Breast epithelium (tissue), 4 donors: ENCODE data around the gene SLC25A31. TPM values are rescaled to one million over a fixed set of nuclear protein-coding genes. Genes with fewer than 3 reads are reported as not detected.

ENCODE experiments used
- DNase-seq, 2 donors: peaks; one replicate each; pipeline ENCODE4 v3.0.0-alpha.2; 2019; ENCODE audit warnings: low spot score in 2 of 2
- H3K27ac ChIP-seq, 2 donors: fragments of 200-600 bp; sonication (generic) in 1 of 2; one replicate each; pipeline ENCODE4 v1.5.1; 2016 to 2019; ENCODE audit warnings: mild to moderate bottlenecking in 1 of 2
- H3K27me3 ChIP-seq, 2 donors: fragments of 200-600 bp; sonication (generic) in 1 of 2; one replicate each; pipeline versions ENCODE4 v1.5.1 to v1.6.0; 2017 to 2019; ENCODE audit warnings: control low read depth in 1 of 2, mild to moderate bottlenecking in 1 of 2
- H3K36me3 ChIP-seq: fragments of 200-600 bp; one replicate; pipeline ENCODE4 v1.5.1; 2019
- H3K4me1 ChIP-seq, 2 donors: fragments of 200-600 bp; sonication (generic); one replicate each; pipeline ENCODE4 v1.5.1; 2016 to 2019; ENCODE audit warnings: control low read depth in 1 of 2
- H3K4me3 ChIP-seq, 3 donors: fragments of 200-600 bp; sonication (generic); 1 replicate in 2 of 3; 2 replicates in 1 of 3; pipeline ENCODE4 v1.5.1; 2016 to 2019; ENCODE audit warnings: mild to moderate bottlenecking in 3 of 3, moderate library complexity in 2 of 3
- H3K9me3 ChIP-seq, 2 donors: fragments of 200-600 bp; sonication (generic) in 1 of 2; one replicate each; pipeline ENCODE4 v1.5.1; 2016 to 2019; ENCODE audit warnings: control low read depth in 1 of 2
- POLR2A ChIP-seq: fragments of 450-650 bp; IDR thresholded peaks from one replicate; pipeline ENCODE4 v1.6.1; 2016; ENCODE audit warnings: antibody characterized with exemption, mild to moderate bottlenecking, moderate library complexity
- POLR2AphosphoS5 ChIP-seq, 3 donors: sonication (generic); formaldehyde crosslinking; IDR thresholded peaks; one replicate each; pipeline ENCODE4 v1.6.1; 2017; ENCODE audit warnings: antibody characterized with exemption in 3 of 3
- intact Hi-C: fragments of 100-400 bp; cut with DNase I; formaldehyde crosslinking; loops from one replicate; pipeline ENCODE4 v1.15.1; 2023; ENCODE audit warnings: low total_unique reads
- total RNA-seq, 3 donors: library from RNA; depleted of rRNA; stranded (reverse); fragments of >200 nt; gene quantifications; one replicate each; pipeline ENCODE4 v1.1.0, GENCODE V29; 2016
- TF ChIP-seq, protein P1 (sequence below), 3 donors: fragments of 450-650 bp; IDR thresholded peaks; one replicate each; pipeline ENCODE4 v1.5.1; 2016 to 2017; ENCODE audit warnings: antibody characterized with exemption in 3 of 3, mild to moderate bottlenecking in 3 of 3, moderate library complexity in 3 of 3

The SLC25A31 gene
- total RNA-seq, 3 donors from 2014 or later, result not detected

DNA sequence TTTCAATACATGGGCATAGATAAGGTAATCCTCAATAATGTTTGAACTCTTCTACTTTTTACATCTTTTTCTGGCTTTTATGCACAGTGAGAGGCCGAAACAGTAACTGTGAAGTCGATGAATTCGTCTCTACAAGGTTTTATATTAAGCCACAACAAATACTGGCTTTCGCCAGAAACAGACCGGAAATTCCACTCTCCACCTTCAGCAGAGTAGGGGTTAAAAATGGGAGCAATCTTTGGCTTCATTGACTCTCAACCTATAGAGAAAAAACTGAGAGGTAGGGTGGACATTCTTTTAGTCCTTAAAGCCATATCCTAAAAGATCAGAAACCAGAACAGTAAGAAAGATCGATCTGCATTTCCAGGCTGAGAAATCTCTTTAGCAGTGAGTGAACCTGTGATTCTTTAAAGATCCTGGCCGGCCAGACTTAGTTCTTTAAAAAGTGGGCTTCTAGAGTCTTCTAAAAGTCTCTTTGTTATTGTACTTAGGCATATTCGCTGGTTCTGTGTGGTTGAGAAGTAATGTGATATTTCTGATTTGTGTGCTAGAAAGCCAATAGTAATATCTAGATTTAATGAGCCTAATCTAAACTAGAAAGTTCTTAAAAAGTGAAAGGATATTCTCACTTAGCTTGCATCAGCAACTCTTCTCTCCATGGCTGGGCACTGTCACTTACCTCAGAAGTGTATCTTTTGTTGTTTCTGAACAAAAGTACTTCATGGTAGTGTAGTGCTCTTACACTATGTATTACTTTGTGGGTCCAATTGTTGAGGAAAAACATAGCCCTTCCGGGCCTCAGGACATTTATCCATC, 54.0 kb downstream of the SLC25A31 start:
- TF ChIP-seq, protein P1, sequence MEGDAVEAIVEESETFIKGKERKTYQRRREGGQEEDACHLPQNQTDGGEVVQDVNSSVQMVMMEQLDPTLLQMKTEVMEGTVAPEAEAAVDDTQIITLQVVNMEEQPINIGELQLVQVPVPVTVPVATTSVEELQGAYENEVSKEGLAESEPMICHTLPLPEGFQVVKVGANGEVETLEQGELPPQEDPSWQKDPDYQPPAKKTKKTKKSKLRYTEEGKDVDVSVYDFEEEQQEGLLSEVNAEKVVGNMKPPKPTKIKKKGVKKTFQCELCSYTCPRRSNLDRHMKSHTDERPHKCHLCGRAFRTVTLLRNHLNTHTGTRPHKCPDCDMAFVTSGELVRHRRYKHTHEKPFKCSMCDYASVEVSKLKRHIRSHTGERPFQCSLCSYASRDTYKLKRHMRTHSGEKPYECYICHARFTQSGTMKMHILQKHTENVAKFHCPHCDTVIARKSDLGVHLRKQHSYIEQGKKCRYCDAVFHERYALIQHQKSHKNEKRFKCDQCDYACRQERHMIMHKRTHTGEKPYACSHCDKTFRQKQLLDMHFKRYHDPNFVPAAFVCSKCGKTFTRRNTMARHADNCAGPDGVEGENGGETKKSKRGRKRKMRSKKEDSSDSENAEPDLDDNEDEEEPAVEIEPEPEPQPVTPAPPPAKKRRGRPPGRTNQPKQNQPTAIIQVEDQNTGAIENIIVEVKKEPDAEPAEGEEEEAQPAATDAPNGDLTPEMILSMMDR (IDR thresholded peaks at IDR 0.05), result no peak
- TF ChIP-seq POLR2A (no peak), POLR2AphosphoS5 (IDR thresholded peaks at IDR 0.05) (no peak)
- Histone ChIP-seq H3K27ac (peak overlapping the region; percentile 88 to 95), H3K9me3 (no peaks in the 10 kb centered on the region), H3K36me3 (no peaks in the 10 kb centered on the region), H3K27me3 (no peaks in the 10 kb centered on the region), H3K4me3 (peak overlapping the region in 2 of 3 donors; percentile 79 to 84), H3K4me1 (no peaks in the 10 kb centered on the region)
- DNase-seq, result no peak
- intact Hi-C loops, result no loop called here

DNA sequence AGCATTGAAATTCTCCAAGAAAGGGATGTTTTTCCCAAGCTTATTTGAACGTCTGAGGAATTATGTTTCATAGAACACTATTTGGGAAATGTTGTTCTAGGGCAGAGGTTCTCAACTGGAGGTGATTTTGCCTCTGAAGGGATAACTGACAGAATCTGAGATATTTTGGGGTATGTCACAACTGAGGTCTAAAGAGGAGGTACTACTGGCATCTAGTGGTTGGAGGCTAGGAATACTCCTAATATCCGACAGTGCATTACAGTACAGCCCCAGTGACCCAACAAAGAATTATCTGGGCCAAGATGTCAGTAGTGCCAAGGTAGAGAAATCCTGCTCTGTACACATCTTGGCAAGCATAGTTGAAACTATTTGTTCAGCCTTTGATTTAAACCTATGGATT, 58.3 kb downstream of the SLC25A31 start:
- no peak overlapping the region for H3K27ac ChIP-seq
- H3K9me3 ChIP-seq, result no peaks in the 10 kb centered on the region
- no peak for DNase-seq
- intact Hi-C loops, result no loop called here
- H3K36me3 ChIP-seq, result no peaks in the 10 kb centered on the region
- no peaks in the 10 kb centered on the region for H3K4me1 ChIP-seq
- H3K27me3 ChIP-seq, result no peaks in the 10 kb centered on the region
- no peak for TF ChIP-seq POLR2AphosphoS5 (IDR thresholded peaks at IDR 0.05)
- no peak for TF ChIP-seq POLR2A
- TF ChIP-seq, protein P1 (IDR thresholded peaks at IDR 0.05), result no peak
- H3K4me3 ChIP-seq, result no peak overlapping the region

DNA sequence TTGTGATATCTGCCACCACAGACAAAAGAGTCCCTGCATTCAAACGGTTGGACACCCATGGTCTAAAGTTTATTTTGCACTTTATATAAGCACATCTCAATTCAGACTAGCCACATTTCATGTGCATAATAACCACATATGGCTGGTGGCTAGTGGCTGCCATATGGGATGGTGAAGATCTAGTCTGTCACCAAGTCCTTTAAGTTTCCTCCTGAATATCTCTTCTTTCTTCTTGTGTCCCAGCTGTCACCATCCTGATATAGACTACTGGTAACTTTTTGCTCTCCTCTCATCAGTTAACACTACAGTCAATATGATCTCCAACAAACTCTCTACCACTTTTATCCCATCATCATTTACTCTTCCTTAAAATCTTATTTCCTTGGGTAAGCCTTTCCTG, 61.2 kb downstream of the SLC25A31 start:
- no peak for DNase-seq
- Histone ChIP-seq H3K9me3 (no peaks in the 10 kb centered on the region), H3K27me3 (no peaks in the 10 kb centered on the region), H3K4me1 (no peaks in the 10 kb centered on the region), H3K36me3 (no peaks in the 10 kb centered on the region), H3K4me3 (no peak overlapping the region), H3K27ac (no peak overlapping the region)
- intact Hi-C loops, result no loop called here
- TF ChIP-seq, protein P1 (IDR thresholded peaks at IDR 0.05), result no peak
- TF ChIP-seq POLR2A (no peak), POLR2AphosphoS5 (IDR thresholded peaks at IDR 0.05) (no peak)

DNA sequence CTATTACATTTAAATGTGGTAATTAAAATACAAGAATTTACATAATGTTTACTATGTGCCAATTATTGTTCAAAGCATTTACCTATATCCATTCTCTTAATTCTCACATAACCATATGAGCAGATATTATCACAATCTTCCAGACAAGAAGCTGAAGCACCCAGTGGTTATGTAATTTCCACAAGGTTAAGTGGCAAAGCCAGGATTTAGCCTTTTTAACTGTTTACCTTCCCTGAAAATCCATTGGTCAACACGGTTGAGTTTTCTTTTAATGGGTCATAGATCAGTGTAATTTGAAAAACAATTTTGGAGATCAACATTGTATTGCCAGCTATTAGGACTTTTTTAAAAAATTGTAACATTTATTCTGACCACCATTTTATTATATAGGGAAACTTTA, 63.3 kb downstream of the SLC25A31 start:
- no peak for DNase-seq
- no peaks in the 10 kb centered on the region for H3K4me1 ChIP-seq
- no peaks in the 10 kb centered on the region for H3K9me3 ChIP-seq
- H3K27ac ChIP-seq, result no peak overlapping the region
- H3K4me3 ChIP-seq, result no peak overlapping the region
- intact Hi-C loops, result no loop called here
- H3K36me3 ChIP-seq, result no peaks in the 10 kb centered on the region
- H3K27me3 ChIP-seq, result no peaks in the 10 kb centered on the region
- TF ChIP-seq POLR2AphosphoS5 (IDR thresholded peaks at IDR 0.05) (no peak), POLR2A (no peak)
- TF ChIP-seq, protein P1 (IDR thresholded peaks at IDR 0.05), result no peak

DNA sequence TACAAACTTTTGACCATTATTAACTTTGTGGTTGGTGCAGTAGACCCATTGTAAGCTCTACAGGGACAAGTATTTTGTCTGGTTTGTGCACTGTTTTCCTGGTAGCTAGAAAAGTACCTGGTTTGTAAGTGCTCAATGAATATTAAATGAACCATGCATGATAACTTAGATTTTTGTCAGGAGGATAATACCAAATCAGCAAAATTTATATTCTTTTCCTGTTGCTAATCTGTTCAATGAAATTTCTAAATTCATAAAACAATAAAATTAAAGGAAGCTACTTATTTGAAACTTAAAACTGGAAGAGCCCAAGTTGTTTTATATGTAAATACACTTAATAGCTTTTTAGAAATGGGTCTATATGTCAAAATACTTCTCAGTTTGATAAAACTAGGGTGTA, 69.5 kb downstream of the SLC25A31 start:
- intact Hi-C loops, result no loop called here
- Histone ChIP-seq H3K27me3 (no peaks in the 10 kb centered on the region), H3K36me3 (no peaks in the 10 kb centered on the region), H3K4me3 (no peak overlapping the region), H3K27ac (no peak overlapping the region), H3K4me1 (no peaks in the 10 kb centered on the region), H3K9me3 (no peaks in the 10 kb centered on the region)
- TF ChIP-seq, protein P1 (IDR thresholded peaks at IDR 0.05), result no peak
- TF ChIP-seq POLR2A (no peak), POLR2AphosphoS5 (IDR thresholded peaks at IDR 0.05) (no peak)
- DNase-seq, result no peak
